ENCODE results near the gene SH3D21.

The SH3D21 gene

DNA sequence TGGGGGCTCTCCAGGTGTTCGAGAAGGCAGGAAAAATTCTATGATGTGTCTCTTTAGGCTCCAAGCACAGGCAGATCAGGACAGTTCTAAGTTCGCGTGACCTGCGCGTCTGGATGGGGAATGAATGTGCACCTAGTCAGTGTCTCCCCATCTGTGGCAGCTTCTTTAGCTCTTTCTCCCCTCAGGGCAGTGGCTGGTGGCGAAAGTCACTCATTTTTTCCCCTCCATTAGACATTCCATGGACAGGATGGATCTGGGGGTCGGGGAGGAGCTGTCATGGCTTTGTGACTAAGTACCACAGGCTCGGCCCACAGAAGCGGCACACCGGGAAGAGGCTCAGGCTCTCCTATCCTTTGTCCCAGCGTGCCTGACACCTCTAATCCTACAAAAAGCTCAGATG lies 48.3 kb downstream of the SH3D21 start:
- DNase-seq (ENCODE audit: low spot score in 2 of 2): no peak
- ATAC-seq: no peak
- H3K36me3 Mint-ChIP-seq: peaks cover 68% of the 10 kb centered on the region
- no peak overlapping the region for H3K4me3 Mint-ChIP-seq
- H3K4me1 Mint-ChIP-seq: peaks cover 23% of the 10 kb centered on the region
- H3K27ac Mint-ChIP-seq: no peak overlapping the region
- no peaks in the 10 kb centered on the region for H3K9me3 Mint-ChIP-seq

DNA sequence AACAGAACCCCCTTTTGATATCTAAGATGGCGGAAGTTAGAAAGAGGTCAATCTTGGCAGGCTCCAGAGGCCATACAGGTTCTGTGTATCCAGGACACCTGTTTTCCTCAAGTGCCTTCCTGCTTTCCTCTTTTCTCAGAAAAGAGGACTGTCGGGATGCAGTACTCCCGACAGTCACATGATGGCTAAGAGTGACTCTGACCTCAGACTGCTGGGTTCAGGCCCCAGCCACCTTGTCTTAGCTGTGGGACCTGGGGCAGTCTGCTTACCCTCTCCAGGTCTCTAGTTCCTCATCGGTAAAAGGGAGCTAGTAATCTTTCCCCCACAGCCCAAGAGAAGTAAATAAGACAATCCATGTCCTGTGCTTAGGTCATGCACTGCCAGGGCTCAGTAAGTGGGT lies 49.6 kb downstream of the SH3D21 start:
- H3K27ac Mint-ChIP-seq: peak overlapping the region; percentile 54
- no peak for ATAC-seq
- peaks cover 22% of the 10 kb centered on the region for H3K4me1 Mint-ChIP-seq
- H3K9me3 Mint-ChIP-seq: no peaks in the 10 kb centered on the region
- peaks cover 73% of the 10 kb centered on the region for H3K36me3 Mint-ChIP-seq
- DNase-seq (ENCODE audit: low spot score in 2 of 2): no peak
- no peak overlapping the region for H3K4me3 Mint-ChIP-seq

DNA sequence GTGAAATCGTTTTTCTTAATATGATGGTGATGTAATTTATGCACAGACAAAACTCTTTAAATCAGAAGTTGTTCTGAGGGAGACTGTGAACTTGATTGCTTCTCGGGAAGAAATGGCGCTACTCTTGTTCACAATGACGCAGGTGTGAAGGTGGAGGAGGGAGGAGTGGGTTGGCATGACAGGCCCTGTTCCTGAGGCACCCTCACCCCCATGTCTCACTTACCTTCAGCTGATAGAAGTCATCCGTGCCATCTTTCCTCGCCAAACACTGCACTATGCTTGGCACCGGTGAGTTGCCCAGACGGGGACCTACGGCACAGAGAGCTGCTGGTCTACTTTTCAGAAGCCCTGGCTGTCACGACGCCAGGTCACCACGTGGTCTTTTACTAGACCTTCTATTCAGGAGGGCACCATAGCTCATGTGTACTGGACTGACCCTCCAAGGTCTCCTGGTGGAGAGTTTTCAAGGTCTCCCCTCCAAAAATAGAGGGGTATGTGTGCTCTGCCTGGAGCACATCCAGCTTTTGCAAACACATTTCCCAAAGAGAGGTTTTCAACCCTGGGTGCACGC lies 52.4 kb downstream of the SH3D21 start:
- peaks cover 9% of the 10 kb centered on the region for H3K4me1 Mint-ChIP-seq
- DNase-seq (ENCODE audit: low spot score in 2 of 2): no peak
- no peak overlapping the region for H3K27ac Mint-ChIP-seq
- H3K36me3 Mint-ChIP-seq: peaks cover 87% of the 10 kb centered on the region
- no peak overlapping the region for H3K4me3 Mint-ChIP-seq
- no peaks in the 10 kb centered on the region for H3K9me3 Mint-ChIP-seq
- ATAC-seq: no peak

GRCh38 chr1:36359383-36359782 lies 53.2 kb downstream of the SH3D21 start:
- no peaks in the 10 kb centered on the region for H3K9me3 Mint-ChIP-seq
- H3K27ac Mint-ChIP-seq: peak overlapping the region; percentile 89
- H3K36me3 Mint-ChIP-seq: peaks cover 84% of the 10 kb centered on the region
- H3K4me1 Mint-ChIP-seq: peaks cover 9% of the 10 kb centered on the region
- DNase-seq (ENCODE audit: low spot score in 2 of 2): no peak
- no peak overlapping the region for H3K4me3 Mint-ChIP-seq
- ATAC-seq: no peak

- Mint-ChIP-seq H3K4me1 (peaks cover 9% of the 10 kb centered on the region), H3K36me3 (peaks cover 78% of the 10 kb centered on the region), H3K27ac (peak overlapping the region; percentile 89), H3K4me3 (no peak overlapping the region), H3K9me3 (no peaks in the 10 kb centered on the region)
- ATAC-seq: peak; percentile 59
- DNase-seq (ENCODE audit: low spot score in 2 of 2): no peak
These were observed 53.9 kb downstream of the SH3D21 start for GRCh38 chr1:36359911-36360550.

DNA sequence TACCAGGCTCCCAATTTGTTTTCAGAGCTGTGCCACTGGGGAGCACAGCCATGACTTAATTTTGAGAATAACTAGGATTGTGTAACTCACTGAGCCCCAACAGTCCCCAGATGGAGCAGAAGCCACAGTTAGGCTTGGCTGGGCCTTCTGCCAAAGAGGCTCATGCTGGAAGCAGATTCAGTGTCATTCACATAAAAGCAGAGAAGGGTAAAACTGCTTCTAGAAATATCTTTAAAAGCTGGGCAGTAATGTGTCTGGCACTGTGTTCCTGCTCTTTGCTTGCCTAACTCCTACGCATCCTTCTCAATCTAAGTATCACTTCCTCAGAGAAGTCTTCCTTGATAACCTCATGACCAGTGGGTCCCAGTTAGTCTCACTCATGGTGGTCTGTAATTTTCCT lies 59.2 kb downstream of the SH3D21 start:
- ATAC-seq: no peak
- Mint-ChIP-seq H3K4me3 (no peak overlapping the region), H3K9me3 (no peaks in the 10 kb centered on the region), H3K27ac (peak overlapping the region; percentile 86), H3K36me3 (peaks cover 37% of the 10 kb centered on the region), H3K4me1 (peaks cover 42% of the 10 kb centered on the region)
- DNase-seq (ENCODE audit: low spot score in 2 of 2): no peak

DNA sequence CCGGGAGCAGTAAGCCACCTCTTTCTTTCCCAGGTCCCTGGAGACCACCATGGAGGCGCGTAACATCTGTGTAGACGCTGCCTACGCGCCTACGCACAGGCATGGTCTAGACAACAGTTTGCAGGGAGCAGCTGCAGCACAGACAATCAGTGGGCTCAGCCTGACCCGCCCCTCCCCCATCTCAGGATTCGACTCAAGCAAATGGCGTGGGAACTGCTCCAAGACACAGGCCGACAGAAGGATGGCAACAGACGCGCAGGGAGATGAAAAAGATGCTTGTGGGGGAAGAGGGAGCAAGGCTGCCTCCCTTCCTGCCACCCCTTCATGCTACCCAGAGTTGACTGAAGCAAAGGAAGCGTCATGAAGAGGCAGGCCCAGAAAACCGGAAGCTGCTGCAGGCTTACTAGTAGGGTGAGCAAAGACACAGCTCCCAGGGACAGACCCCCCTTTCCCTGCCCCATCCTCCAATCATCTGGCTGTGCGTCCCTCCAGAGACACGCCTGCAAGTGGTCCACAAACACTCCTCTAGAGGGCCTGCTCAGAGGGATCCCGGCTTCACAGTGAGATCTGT lies 60.0 kb downstream of the SH3D21 start:
- ATAC-seq: peak; percentile 70
- Mint-ChIP-seq H3K36me3 (peaks cover 35% of the 10 kb centered on the region), H3K27ac (peak overlapping the region; percentile 86), H3K9me3 (no peaks in the 10 kb centered on the region), H3K4me3 (no peak overlapping the region), H3K4me1 (peaks cover 42% of the 10 kb centered on the region)
- no peak for DNase-seq (ENCODE audit: low spot score in 2 of 2)

DNA sequence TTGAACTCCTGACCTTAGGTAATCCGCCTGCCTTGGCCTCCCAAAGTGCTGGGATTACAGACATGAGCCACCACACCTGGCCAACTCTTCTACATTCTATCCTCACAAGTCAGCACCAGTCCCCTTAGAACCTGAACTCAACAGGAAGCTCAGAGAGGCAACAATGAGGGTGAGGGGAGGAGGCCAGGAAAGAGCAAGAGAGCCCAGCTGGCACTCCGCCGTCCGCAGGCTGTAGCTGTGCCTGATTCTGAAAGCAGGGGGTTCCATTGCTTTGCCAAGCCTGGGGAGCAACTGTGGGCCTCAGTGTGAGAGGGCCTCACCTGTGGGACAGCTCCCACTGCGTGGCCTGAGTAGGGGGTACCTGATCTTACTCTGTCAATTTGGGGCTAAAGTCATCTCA lies 60.9 kb downstream of the SH3D21 start:
- H3K9me3 Mint-ChIP-seq: no peaks in the 10 kb centered on the region
- no peak for ATAC-seq
- no peak overlapping the region for H3K4me3 Mint-ChIP-seq
- H3K27ac Mint-ChIP-seq: peak overlapping the region; percentile 86
- peaks cover 42% of the 10 kb centered on the region for H3K4me1 Mint-ChIP-seq
- peaks cover 34% of the 10 kb centered on the region for H3K36me3 Mint-ChIP-seq
- no peak for DNase-seq (ENCODE audit: low spot score in 2 of 2)

- no peak overlapping the region for H3K4me3 Mint-ChIP-seq
These were observed 61.6 kb downstream of the SH3D21 start for GRCh38 chr1:36367798-36368197.

DNA sequence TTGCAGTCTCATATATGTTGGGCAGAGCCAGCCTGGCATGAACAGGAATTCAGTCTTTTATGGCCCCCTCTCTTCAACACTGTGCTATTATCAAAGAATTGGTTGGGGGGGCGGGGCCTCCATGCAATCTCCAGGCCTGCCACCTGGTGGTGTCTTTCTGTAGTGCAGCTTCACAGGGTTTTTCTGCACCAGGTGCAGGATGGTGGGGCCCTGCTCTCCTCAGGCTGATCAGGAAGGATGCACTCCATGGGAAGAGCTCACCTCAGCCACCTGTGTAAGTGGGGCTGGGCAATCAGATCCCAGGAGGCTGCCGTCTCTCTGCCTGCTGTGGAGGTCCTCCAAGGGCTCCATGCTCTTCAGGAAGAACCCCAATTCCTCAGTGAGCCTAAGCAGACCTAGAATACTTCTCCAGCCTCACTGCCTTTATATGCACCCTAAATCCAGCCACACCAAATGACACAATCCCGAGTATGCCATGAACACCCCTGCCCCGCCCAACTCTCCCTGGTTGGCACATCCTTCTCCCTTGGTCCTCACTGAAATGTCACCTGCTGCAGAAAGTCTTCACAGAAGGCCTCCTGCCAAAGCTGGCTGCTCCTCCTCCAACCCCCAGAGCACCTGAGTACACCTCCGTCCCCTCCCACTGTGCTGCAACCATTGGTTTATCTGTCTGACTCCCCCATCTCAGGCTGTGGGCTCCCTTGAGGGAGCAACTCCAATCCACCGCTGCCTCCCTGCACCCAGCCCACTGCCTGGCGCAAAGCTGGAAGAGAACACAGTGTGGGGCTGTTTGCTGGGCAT lies 63.1 kb downstream of the SH3D21 start:
- Mint-ChIP-seq H3K9me3 (no peaks in the 10 kb centered on the region), H3K4me3 (no peak overlapping the region), H3K36me3 (peaks cover 28% of the 10 kb centered on the region), H3K4me1 (peaks cover 61% of the 10 kb centered on the region), H3K27ac (peak overlapping the region; percentile 71)
- ATAC-seq: peak; percentile 38
- peak; percentile 82 to 92 for DNase-seq (ENCODE audit: low spot score in 2 of 2)

More at GRCh38 chr1:36367798-36368197, 61.6 kb downstream of the SH3D21 start:
- Mint-ChIP-seq H3K4me1 (peaks cover 47% of the 10 kb centered on the region), H3K9me3 (no peaks in the 10 kb centered on the region), H3K27ac (peak overlapping the region; percentile 86), H3K36me3 (peaks cover 35% of the 10 kb centered on the region)
- ATAC-seq (no peak), DNase-seq (ENCODE audit: low spot score in 2 of 2) (no peak)

Data from stimulated activated effector memory CD8-positive, alpha-beta T cell treated with anti-CD3 and anti-CD28 coated beads, Interleukin-12 subunit alpha, Interleukin-12 subunit beta, amount 100 ng/mL, for 72 hours (primary cell).